HPDE6-E6E7 (cell line): Measurements from ENCODE around the gene NTRK3.

Experiments used
- DNase-seq: peaks from one replicate; pipeline ENCODE4 v3.0.0; 2011; ENCODE audit warnings: missing footprints; ENCODE audit errors: extremely low spot score

NTRK3 gene

GRCh38 chr15:87829332-87830050, 427.0 kb downstream of the NTRK3 start:
- no peak for DNase-seq

DNA sequence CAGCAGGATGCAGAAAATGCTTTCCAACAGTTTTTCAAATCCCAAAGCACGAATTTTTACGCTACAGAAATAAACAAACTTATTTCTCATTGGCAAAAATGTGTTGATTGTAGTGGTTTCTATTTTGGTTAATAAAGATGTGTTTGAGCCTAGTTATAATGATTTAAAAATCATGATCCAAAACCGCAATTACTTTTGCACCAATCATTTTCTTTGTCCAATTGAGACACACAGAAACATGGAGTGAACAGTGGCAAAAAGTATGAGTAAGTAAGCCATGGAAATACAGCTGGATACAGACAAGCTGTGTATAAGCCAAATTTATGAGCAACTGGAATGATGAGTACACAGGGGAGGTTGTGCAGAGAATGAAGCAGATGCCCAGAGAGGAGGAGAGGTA, 427.9 kb downstream of the NTRK3 start:
- no peak for DNase-seq

DNA sequence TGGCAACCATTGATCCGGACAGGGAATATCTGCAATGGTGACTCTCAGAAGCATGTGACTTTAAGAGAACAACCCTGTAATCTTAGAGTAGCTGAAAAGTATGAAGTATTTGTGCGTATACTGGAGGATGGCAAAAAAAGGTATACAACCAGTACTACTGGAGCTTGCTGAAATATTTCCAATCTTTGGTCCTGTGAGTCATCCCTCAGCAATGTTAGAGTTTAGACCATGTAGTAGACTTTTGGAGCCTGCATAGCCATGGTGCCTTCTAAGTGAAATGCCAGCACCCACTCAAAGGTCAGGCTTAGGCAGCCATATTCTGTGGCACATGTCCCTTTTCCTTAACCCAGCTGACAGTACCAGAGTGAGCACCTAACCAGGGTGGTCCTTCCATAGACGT, 429.4 kb downstream of the NTRK3 start:
- no peak for DNase-seq

- DNase-seq, result no peak
Measured at GRCh38 chr15:87826119-87826747, 430.3 kb downstream of the NTRK3 start.

GRCh38 chr15:87818756-87819155, 437.8 kb downstream of the NTRK3 start:
- no peak for DNase-seq

- DNase-seq, result no peak
Measured at GRCh38 chr15:87817553-87817952, 439.0 kb downstream of the NTRK3 start.

DNA sequence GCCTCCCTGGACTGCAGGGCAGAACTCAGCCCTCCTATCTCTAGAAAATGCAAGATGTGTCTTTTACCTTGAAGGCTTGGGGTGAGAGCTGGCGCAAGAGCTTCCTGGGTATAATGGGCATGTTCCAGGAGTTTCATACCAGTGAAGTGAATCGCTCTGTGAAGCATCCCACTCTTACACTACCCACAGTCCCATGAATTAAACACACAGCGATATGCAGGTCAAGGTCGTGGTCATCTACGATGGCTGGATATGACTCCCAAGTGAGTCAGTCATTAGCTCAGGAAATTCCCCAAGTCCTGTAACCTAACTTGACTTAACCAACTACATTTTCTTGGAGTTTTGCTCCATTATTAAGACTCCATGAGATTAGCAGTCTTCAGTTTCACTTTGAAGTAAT, 439.7 kb downstream of the NTRK3 start:
- peak; percentile 54 for DNase-seq

GRCh38 chr15:87816016-87816415, 440.5 kb downstream of the NTRK3 start:
- no peak for DNase-seq
